ENCODE data around the gene TFR2. TPM values are rescaled to one million over a fixed set of nuclear protein-coding genes. Genes with fewer than 3 reads are reported as not detected.

The TFR2 gene
- total and polyA plus RNA-seq, 9 of the 15 experiments (the other 6 are each of a cell fraction or from before 2014, with no cell fraction given): 3.8 to 123 (median 51.1) TPM

DNA sequence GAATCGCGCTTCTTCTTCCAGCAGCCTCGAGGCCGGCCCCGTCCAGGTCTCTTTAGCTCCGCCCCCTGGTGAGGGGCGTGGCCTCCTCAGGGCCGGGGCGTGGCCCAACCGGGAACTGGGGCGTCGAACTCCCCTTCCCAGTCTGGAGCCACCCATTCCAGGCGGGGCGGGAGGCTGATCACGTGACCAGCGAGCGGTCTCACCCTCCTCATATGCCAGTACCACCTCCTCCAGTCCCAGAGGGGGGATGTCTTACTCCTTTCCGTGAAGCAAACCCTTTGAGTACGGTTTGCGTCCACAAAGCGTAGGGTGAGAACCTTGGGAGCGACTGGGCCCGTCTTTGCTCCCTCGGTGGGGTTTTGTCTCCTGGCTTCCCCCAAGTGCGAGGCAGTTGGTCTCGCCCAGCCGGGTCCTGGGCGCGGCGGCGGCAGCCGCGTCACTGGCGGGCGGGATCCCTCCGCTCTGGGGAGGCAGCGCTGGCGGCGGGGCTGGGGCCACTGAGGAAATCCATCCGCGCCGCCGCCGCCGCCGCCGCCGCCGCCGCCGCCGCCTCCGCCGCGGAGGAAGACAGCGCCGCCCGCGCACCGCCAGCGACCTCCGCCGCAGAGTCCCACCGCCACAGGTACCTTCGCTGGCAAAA lies 32.1 kb upstream of the TFR2 start, which contains the start of gene GNB2 (continued):
- peak; percentile 99 for TF ChIP-seq PCBP1 (IDR thresholded peaks at IDR 0.05; ENCODE audit: low read depth, low read length, poor library complexity, severe bottlenecking)
- TF ChIP-seq RBM39 (optimal IDR thresholded peaks at IDR 0.05; ENCODE audit: low read depth, low read length): no peak
- peak; percentile 95 for TF ChIP-seq NUFIP1 (IDR thresholded peaks at IDR 0.05; ENCODE audit: partially characterized antibody)
- 0 out of 2 replicates have a peak, but pooled peaks have one; percentile 7 for TF ChIP-seq ZNF584 (CRISPR knock-in tag; IDR thresholded peaks at IDR 0.05; ENCODE audit: low read depth)
- TF ChIP-seq TEAD1 (CRISPR knock-in tag; IDR thresholded peaks at IDR 0.05): peak; percentile 58 to 75; a peak in 2 of 4 replicates
- TF ChIP-seq LARP7 (IDR thresholded peaks at IDR 0.05): peak; percentile 49; the same call in 1 of the 2 replicates
- peak; percentile 98 for TF ChIP-seq BHLHE40 (IDR thresholded peaks at IDR 0.05; ENCODE audit: low read length)
- TF ChIP-seq, protein P1, sequence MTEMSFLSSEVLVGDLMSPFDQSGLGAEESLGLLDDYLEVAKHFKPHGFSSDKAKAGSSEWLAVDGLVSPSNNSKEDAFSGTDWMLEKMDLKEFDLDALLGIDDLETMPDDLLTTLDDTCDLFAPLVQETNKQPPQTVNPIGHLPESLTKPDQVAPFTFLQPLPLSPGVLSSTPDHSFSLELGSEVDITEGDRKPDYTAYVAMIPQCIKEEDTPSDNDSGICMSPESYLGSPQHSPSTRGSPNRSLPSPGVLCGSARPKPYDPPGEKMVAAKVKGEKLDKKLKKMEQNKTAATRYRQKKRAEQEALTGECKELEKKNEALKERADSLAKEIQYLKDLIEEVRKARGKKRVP (CRISPR knock-in tag; IDR thresholded peaks at IDR 0.05): peak; percentile 13; the same call in 1 of the 2 replicates
- TF ChIP-seq NCOA6 (IDR thresholded peaks at IDR 0.05): no peak
- TF ChIP-seq HNRNPH1 (optimal IDR thresholded peaks at IDR 0.05; ENCODE audit: low read depth, low read length): no peak
- TF ChIP-seq NELFE (IDR thresholded peaks at IDR 0.05; ENCODE audit: insufficient read depth, insufficient read length): no peak
- no peak for TF ChIP-seq HDGF (IDR thresholded peaks at IDR 0.05)
- no peak for TF ChIP-seq CSDE1 (IDR thresholded peaks at IDR 0.05)
- TF ChIP-seq ZNF324 (CRISPR knock-in tag; IDR thresholded peaks at IDR 0.05): no peak
- TF ChIP-seq ZNF239 (CRISPR knock-in tag; IDR thresholded peaks at IDR 0.05): no peak
- no peak for TF ChIP-seq ZNF165 (CRISPR knock-in tag; IDR thresholded peaks at IDR 0.05; ENCODE audit: borderline replicate concordance)
- TF ChIP-seq RFX7 (CRISPR knock-in tag; IDR thresholded peaks at IDR 0.05): no peak
- no peak for TF ChIP-seq SRSF7 (optimal IDR thresholded peaks at IDR 0.05; ENCODE audit: low read depth, low read length)
- 0 out of 2 replicates have a peak, but pooled peaks have one; percentile 2 for TF ChIP-seq ZNF445 (CRISPR knock-in tag; IDR thresholded peaks at IDR 0.05; ENCODE audit: low read depth)
- peak; percentile 73; the same call in 1 of the 2 replicates for TF ChIP-seq KAT7 (CRISPR knock-in tag; IDR thresholded peaks at IDR 0.05; ENCODE audit: borderline replicate concordance)
- no peak; the same call in 1 of the 2 replicates for TF ChIP-seq ZNF12 (CRISPR knock-in tag; IDR thresholded peaks at IDR 0.05)
- TF ChIP-seq ZEB2 (IDR thresholded peaks at IDR 0.05): no peak
- peak; percentile 58; the same call in 1 of the 2 replicates for TF ChIP-seq LEF1 (IDR thresholded peaks at IDR 0.05)
- TF ChIP-seq STAT5A (IDR thresholded peaks at IDR 0.05; ENCODE audit: borderline replicate concordance, low read length): peak; percentile 49; the same call in 1 of the 2 replicates

Data from K562 (cell line).